Panc1 (cell line): ENCODE results near the gene RNGTT. TPM values are rescaled to one million over a fixed set of nuclear protein-coding genes. Genes with fewer than 3 reads are reported as not detected.

Experiments used
- ATAC-seq: fragments of 200-7000 bp; cut with Tn5 transposase; 2 replicates; pipeline ENCODE4 v1.9.1; 2020; ENCODE audit warnings: mild to moderate bottlenecking, moderate library complexity
- BruUV-seq: library from RNA; stranded (reverse); fragments of 400-500 nt; replicated peaks from 2 replicates; lab custom pipeline; 2021; lab: Mats Ljungman, UMichigan
- CTCF ChIA-PET: fragments of 300-600 bp; sonication (Branson Sonifier 250); formaldehyde crosslinking; loops from one replicate; lab custom pipeline; 2022; ENCODE audit warnings: antibody characterized with exemption; lab: Charles Lee
- POLR2A ChIA-PET: fragments of 300-600 bp; sonication (Branson Sonifier 250); formaldehyde crosslinking; loops from one replicate; lab custom pipeline; 2022; ENCODE audit warnings: antibody characterized with exemption; lab: Charles Lee
- DNase-seq: peaks from one replicate; pipeline ENCODE4 v3.0.0-alpha.2; 2010; ENCODE audit warnings: low read depth, low spot score
- H3K27ac ChIP-seq: 2 replicates; pipeline ENCODE4 v1.5.1; 2011; ENCODE audit warnings: mild to moderate bottlenecking, low read length, inconsistent platforms
- H3K27me3 ChIP-seq: fragments of 200-500 bp; sonication (Bioruptor generic); 2 replicates; pipeline ENCODE4 v1.6.0; 2014; ENCODE audit warnings: low read length, inconsistent platforms; ENCODE audit not compliant: control insufficient read depth, insufficient read depth
- H3K36me3 ChIP-seq: fragments of 200-500 bp; sonication (Bioruptor generic); 2 replicates; pipeline ENCODE4 v1.5.1; 2014; ENCODE audit warnings: inconsistent platforms, mild to moderate bottlenecking, low read length, moderate library complexity; ENCODE audit not compliant: control insufficient read depth, insufficient read depth
- H3K4me1 ChIP-seq: 2 replicates; pipeline ENCODE4 v1.5.1; 2011; ENCODE audit warnings: inconsistent platforms, mild to moderate bottlenecking, low read length, moderate library complexity; ENCODE audit not compliant: control insufficient read depth, insufficient read depth
- H3K4me3 ChIP-seq, 2 experiments: 2 replicates each; pipeline ENCODE4 v1.5.1; 2011 to 2012; ENCODE audit warnings: low read depth in 2 of 2, low read length in 2 of 2, mild to moderate bottlenecking in 2 of 2, inconsistent platforms in 1 of 2, moderate library complexity in 1 of 2
- H3K9me3 ChIP-seq: fragments of 200-500 bp; sonication (Bioruptor generic); 2 replicates; pipeline ENCODE4 v1.5.1; 2014; ENCODE audit warnings: low read depth, mild to moderate bottlenecking, inconsistent platforms, low read length, moderate library complexity; ENCODE audit not compliant: control insufficient read depth, insufficient read depth
- CTCF ChIP-seq: fragments of 450-650 bp; IDR thresholded peaks from 2 replicates; pipeline ENCODE4 v1.5.1; 2017; ENCODE audit warnings: mild to moderate bottlenecking
- POLR2AphosphoS5 ChIP-seq: IDR thresholded peaks from 2 replicates; pipeline ENCODE4 v1.6.1; 2012; ENCODE audit warnings: mild to moderate bottlenecking, low read depth, low read length, moderate library complexity
- REST ChIP-seq, 2 experiments: IDR thresholded peaks; 2 replicates each; pipeline ENCODE4 v1.6.1; 2011 to 2012; ENCODE audit warnings: low read depth in 2 of 2, control low read depth in 1 of 2, low read length in 1 of 2, mild to moderate bottlenecking in 1 of 2, moderate library complexity in 1 of 2; ENCODE audit not compliant: insufficient read depth in 1 of 2
- SIN3A ChIP-seq: IDR thresholded peaks from 2 replicates; pipeline ENCODE4 v1.6.1; 2012; ENCODE audit warnings: low read depth, mild to moderate bottlenecking, low read length, moderate library complexity, borderline replicate concordance; ENCODE audit not compliant: insufficient read depth
- TCF7L2 ChIP-seq: IDR thresholded peaks from 2 replicates; pipeline ENCODE4 v1.6.1; 2011; ENCODE audit warnings: mild to moderate bottlenecking, low read depth, low read length, inconsistent platforms
- in situ Hi-C: cut with HindIII; loops from 2 replicates; pipeline ENCODE4 v1.10.0; 2016; ENCODE audit warnings: low sequenced_read_pairs, low pct_unique_long_range_greater_than_20kb
- intact Hi-C: fragments of 100-400 bp; cut with micrococcal nuclease; formaldehyde crosslinking; loops from one replicate; pipeline ENCODE4 v1.10.0; 2022; ENCODE audit not compliant: unreplicated experiment
- total RNA-seq: library from RNA; stranded (reverse); gene quantifications from one replicate; pipeline ENCODE4 v1.2.1, GENCODE V29; 2021; ENCODE audit not compliant: unreplicated experiment

Gene RNGTT
- total RNA-seq, 1 experiment from 2014 or later, result 21.2 TPM

- no TSS peak for BruUV-seq
- intact Hi-C loops (no loop called here), in situ Hi-C loops (no loop called here)
- TF ChIP-seq REST (IDR thresholded peaks at IDR 0.05; ENCODE audit: insufficient read depth in 1 of 2, low read depth in 2 of 2, low read length in 1 of 2), result no peak
- no peak for TF ChIP-seq SIN3A
- no peak for TF ChIP-seq TCF7L2
- no peak for TF ChIP-seq POLR2AphosphoS5
- no peak for TF ChIP-seq CTCF
- Histone ChIP-seq H3K36me3 (no peaks in the 10 kb centered on the region), H3K4me3 (no peak overlapping the region), H3K9me3 (peaks cover 12% of the 10 kb centered on the region; the same call in 1 of the 2 replicates), H3K4me1 (no peaks in the 10 kb centered on the region), H3K27ac (no peak overlapping the region), H3K27me3 (no peaks in the 10 kb centered on the region)
- DNase-seq, result no peak
- POLR2A ChIA-PET, result no interaction called here
- ATAC-seq, result no peak
- CTCF ChIA-PET, result no interaction called here
Measured at GRCh38 chr6:88665131-88665530, 298.3 kb downstream of the RNGTT start.

GRCh38 chr6:88663801-88664200, 299.6 kb downstream of the RNGTT start:
- no peak overlapping the region for H3K27ac ChIP-seq
- intact Hi-C loops, result no loop called here
- DNase-seq (no peak), ATAC-seq (no peak)
- no TSS peak for BruUV-seq
- H3K4me3 ChIP-seq, result no peak overlapping the region
- no peak for TF ChIP-seq REST (IDR thresholded peaks at IDR 0.05; ENCODE audit: insufficient read depth in 1 of 2, low read depth in 2 of 2, low read length in 1 of 2)
- no peak for TF ChIP-seq CTCF
- no peak for TF ChIP-seq SIN3A
- TF ChIP-seq POLR2AphosphoS5, result no peak
- no peak for TF ChIP-seq TCF7L2
- H3K27me3 ChIP-seq, result no peaks in the 10 kb centered on the region
- no peaks in the 10 kb centered on the region for H3K4me1 ChIP-seq
- H3K36me3 ChIP-seq, result no peaks in the 10 kb centered on the region
- POLR2A ChIA-PET, result interaction anchor here (0.6 kb wide), 1 partner anchor 681 kb away, joined by 3 read pairs; no protein-coding TSS in a partner anchor
- H3K9me3 ChIP-seq, result peaks cover 3% of the 10 kb centered on the region; the same call in 1 of the 2 replicates
- in situ Hi-C loops, result no loop called here
- CTCF ChIA-PET, result no interaction called here
